IMR-90 (cell line): Measurements from ENCODE around the gene ZNF420. TPM values are rescaled to one million over a fixed set of nuclear protein-coding genes. Genes with fewer than 3 reads are reported as not detected.

ENCODE experiments used
- ATAC-seq: fragments of 200-7000 bp; cut with Tn5 transposase; 2 replicates; pipeline ENCODE4 v1.9.1; 2020; ENCODE audit warnings: low read depth, mild to moderate bottlenecking, moderate library complexity
- BruUV-seq: library from RNA; stranded (reverse); fragments of 400-500 nt; replicated peaks from 2 replicates; lab custom pipeline; 2021; lab: Mats Ljungman, UMichigan
- CTCF ChIA-PET: fragments of 300-600 bp; formaldehyde crosslinking; extraction: SDS; loops from one replicate; lab custom pipeline; 2021; ENCODE audit warnings: antibody characterized with exemption; lab: Yijun Ruan, JAX
- POLR2A ChIA-PET: fragments of 300-600 bp; sonication (Branson Sonifier 250); formaldehyde crosslinking; loops from one replicate; lab custom pipeline; 2022; ENCODE audit warnings: antibody characterized with exemption; ENCODE audit not compliant: unreplicated experiment; lab: Charles Lee
- DNase-seq: peaks from one replicate; pipeline ENCODE4 v3.0.0; 2013
- H2AFZ ChIP-seq: replicated peaks from 2 replicates; pipeline ENCODE3; 2013; ENCODE audit warnings: low read length, mild to moderate bottlenecking; ENCODE audit not compliant: poor library complexity
- H2AK5ac ChIP-seq: 2 replicates; pipeline ENCODE4 v1.6.1; 2013; ENCODE audit warnings: low read depth, low read length, inconsistent platforms
- H2AK9ac ChIP-seq: replicated peaks from 2 replicates; pipeline ENCODE3; 2013; ENCODE audit warnings: mild to moderate bottlenecking, low read depth, low read length, moderate library complexity; ENCODE audit not compliant: poor library complexity
- H2BK120ac ChIP-seq: 2 replicates; pipeline ENCODE4 v1.6.1; 2013; ENCODE audit warnings: low read depth, low read length, inconsistent platforms
- H2BK15ac ChIP-seq: 3 replicates; pipeline ENCODE4 v1.6.1; 2013; ENCODE audit warnings: low read depth, low read length, inconsistent platforms
- H2BK20ac ChIP-seq: 2 replicates; pipeline ENCODE4 v1.6.1; 2013; ENCODE audit warnings: low read depth, mild to moderate bottlenecking, inconsistent platforms, low read length, moderate library complexity
- H2BK5ac ChIP-seq: 2 replicates; pipeline ENCODE4 v1.6.1; 2013; ENCODE audit warnings: mild to moderate bottlenecking, low read depth, low read length, inconsistent platforms; ENCODE audit not compliant: poor library complexity, severe bottlenecking
- H3K14ac ChIP-seq: replicated peaks from 2 replicates; pipeline ENCODE4 v1.6.1; 2013; ENCODE audit warnings: low read depth, low read length, inconsistent platforms
- H3K18ac ChIP-seq: 2 replicates; pipeline ENCODE4 v1.6.1; 2013; ENCODE audit warnings: low read depth, low read length, control low read depth
- H3K23ac ChIP-seq: 2 replicates; pipeline ENCODE4 v1.6.1; 2013; ENCODE audit warnings: low read depth, low read length, inconsistent platforms
- H3K27ac ChIP-seq: 2 replicates; pipeline ENCODE4 v1.5.1; 2013; ENCODE audit warnings: mild to moderate bottlenecking, control low read depth, low read length; ENCODE audit not compliant: insufficient read depth
- H3K27me3 ChIP-seq: 2 replicates; pipeline ENCODE4 v1.6.1; 2013; ENCODE audit warnings: low read length; ENCODE audit not compliant: control insufficient read depth, insufficient read depth
- H3K36me3 ChIP-seq: 2 replicates; pipeline ENCODE4 v1.6.1; 2013; ENCODE audit warnings: low read length, mixed read lengths; ENCODE audit not compliant: control insufficient read depth, insufficient read depth
- H3K4ac ChIP-seq: 2 replicates; pipeline ENCODE4 v1.6.1; 2013; ENCODE audit warnings: low read depth, low read length, inconsistent platforms
- H3K4me1 ChIP-seq: 2 replicates; pipeline ENCODE4 v1.6.1; 2013; ENCODE audit warnings: low read length, mixed read lengths; ENCODE audit not compliant: control insufficient read depth, insufficient read depth
- H3K4me2 ChIP-seq: 2 replicates; pipeline ENCODE4 v1.6.1; 2013; ENCODE audit warnings: low read depth, mild to moderate bottlenecking, control low read depth, low read length, moderate library complexity
- H3K4me3 ChIP-seq: 2 replicates; pipeline ENCODE4 v1.5.1; 2013; ENCODE audit warnings: low read depth, mild to moderate bottlenecking, control low read depth, low read length, moderate library complexity; ENCODE audit not compliant: insufficient read depth
- H3K56ac ChIP-seq: 2 replicates; pipeline ENCODE4 v1.6.1; 2013; ENCODE audit warnings: low read length, inconsistent platforms; ENCODE audit not compliant: insufficient read depth; ENCODE audit errors: extremely low read depth
- H3K79me1 ChIP-seq, 2 experiments: 2 replicates each; pipeline ENCODE4 v1.6.1; 2013; ENCODE audit warnings: low read length in 2 of 2, inconsistent platforms in 1 of 2, low read depth in 1 of 2
- H3K9ac ChIP-seq: 2 replicates; pipeline ENCODE4 v1.6.1; 2013; ENCODE audit warnings: low read depth, low read length, control low read depth
- H3K9me1 ChIP-seq: 2 replicates; pipeline ENCODE4 v1.6.1; 2013; ENCODE audit warnings: low read length, inconsistent platforms; ENCODE audit not compliant: insufficient read depth
- H3K9me3 ChIP-seq: 2 replicates; pipeline ENCODE4 v1.6.1; 2013; ENCODE audit warnings: low read length; ENCODE audit not compliant: control insufficient read depth, insufficient read depth
- H4K20me1 ChIP-seq: 2 replicates; pipeline ENCODE4 v1.6.1; 2013; ENCODE audit warnings: low read length, inconsistent platforms; ENCODE audit not compliant: insufficient read depth
- H4K5ac ChIP-seq: 2 replicates; pipeline ENCODE4 v1.6.1; 2013; ENCODE audit warnings: mild to moderate bottlenecking, low read depth, low read length, control low read depth
- H4K8ac ChIP-seq, 2 experiments: 2 replicates each; pipeline ENCODE4 v1.6.1; 2013; ENCODE audit warnings: low read depth in 2 of 2, low read length in 2 of 2, control low read depth in 1 of 2, inconsistent platforms in 1 of 2
- H4K91ac ChIP-seq: 2 replicates; pipeline ENCODE4 v1.6.1; 2013; ENCODE audit warnings: low read depth, low read length, inconsistent platforms; ENCODE audit not compliant: insufficient read depth
- RFX5 ChIP-seq: IDR thresholded peaks from 2 replicates; pipeline ENCODE4 v1.8.0; 2012; ENCODE audit warnings: low read depth, mild to moderate bottlenecking, low read length, moderate library complexity
- WGBS, 2 experiments: methylation state at CpG; one replicate each; pipeline versions ENCODE4 v1.1.5 to v1.1.7; 2013; ENCODE audit warnings: missing lambda C conversion rate in 2 of 2; ENCODE audit not compliant: insufficient read length in 1 of 2; ENCODE audit errors: extremely low coverage in 2 of 2; 5-methylcytosine and 5-hydroxymethylcytosine counted together
- dilution Hi-C: fragments of 300-500 bp; cut with HindIII; formaldehyde crosslinking; loops from one replicate; pipeline ENCODE4 v1.14.3; 2018; ENCODE audit warnings: low sequenced_read_pairs; ENCODE audit not compliant: unreplicated experiment
- in situ Hi-C: fragments of 300-500 bp; cut with MboI; formaldehyde crosslinking; loops from 3 replicates; pipeline ENCODE4 v1.14.3; 2019; ENCODE audit warnings: low sequenced_read_pairs, inconsistent platforms, mixed read lengths
- intact Hi-C: fragments of 100-400 bp; cut with micrococcal nuclease; formaldehyde crosslinking; loops from 2 replicates; pipeline ENCODE4 v1.10.0; 2022
- polyA plus RNA-seq, 3 experiments: library from polyadenylated mRNA; depleted of rRNA; stranded (reverse); fragments of >200 nt; gene quantifications; 2 replicates each; pipeline ENCODE4 v1.2.3, GENCODE V29; 2012; ENCODE audit warnings: low replicate concordance in 1 of 3
- total RNA-seq: library from RNA; depleted of rRNA; stranded (reverse); fragments of >200 nt; gene quantifications from 2 replicates; pipeline ENCODE4 v1.2.3, GENCODE V29; 2012

The ZNF420 gene
- total and polyA plus RNA-seq, 2 of the 4 experiments (the other 2 are of a cell fraction) = 1.5 to 11.7 TPM

DNA sequence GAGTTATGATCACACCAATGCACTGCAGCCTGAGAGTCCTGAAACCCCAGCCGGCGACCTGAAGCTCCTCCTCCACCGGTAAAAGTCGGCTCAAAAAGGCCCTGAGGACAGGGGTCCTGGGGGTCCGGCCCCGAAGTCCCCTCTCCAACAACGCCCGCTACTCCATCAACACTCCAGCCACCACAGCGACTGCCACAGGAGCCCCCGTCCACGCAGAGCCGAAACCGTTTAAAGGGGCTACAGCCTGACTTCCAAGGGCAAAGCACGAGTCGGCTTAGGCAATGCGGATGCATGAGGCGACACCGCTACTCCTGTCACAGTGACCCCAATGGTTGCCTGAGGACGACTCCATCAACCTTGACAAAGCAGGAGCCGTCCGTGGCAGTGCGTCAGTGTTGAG, 22.9 kb upstream of the ZNF420 start:
- Histone ChIP-seq H3K23ac (no peak overlapping the region), H3K9ac (no peak overlapping the region), H3K9me3 (peaks cover 56% of the 10 kb centered on the region), H2AFZ (no peak overlapping the region), H3K14ac (no peak overlapping the region), H3K4me1 (no peaks in the 10 kb centered on the region), H3K4ac (no peak overlapping the region), H4K20me1 (no peaks in the 10 kb centered on the region), H3K27me3 (no peaks in the 10 kb centered on the region), H3K36me3 (no peaks in the 10 kb centered on the region), H2BK15ac (no peak overlapping the region), H3K4me2 (no peak overlapping the region), H3K4me3 (no peak overlapping the region), H2BK20ac (no peak overlapping the region), H3K79me1 (no peaks in the 10 kb centered on the region), H2AK9ac (no peak overlapping the region), H3K56ac (no peak overlapping the region), H2BK120ac (no peak overlapping the region), H3K27ac (no peak overlapping the region), H3K18ac (no peak overlapping the region), H4K5ac (no peak overlapping the region), H4K91ac (no peak overlapping the region), H4K8ac (no peak overlapping the region), H2AK5ac (no peak overlapping the region), H2BK5ac (no peak overlapping the region), H3K9me1 (no peaks in the 10 kb centered on the region)
- ATAC-seq = no peak
- no TSS peak for BruUV-seq
- in situ Hi-C loops (no loop called here), dilution Hi-C loops (no loop called here), intact Hi-C loops (no loop called here)
- no peak for TF ChIP-seq RFX5
- DNase-seq = no peak
- POLR2A ChIA-PET = no interaction called here
- WGBS, 2 experiments = 90% methylated on average over 15 of the region's 22 CpGs; no CpG with 5 or more reads in 1 of the 2 experiments
- CTCF ChIA-PET = no interaction called here
